Measurements from ENCODE around the gene DIP2C.

DIP2C gene, protein sequence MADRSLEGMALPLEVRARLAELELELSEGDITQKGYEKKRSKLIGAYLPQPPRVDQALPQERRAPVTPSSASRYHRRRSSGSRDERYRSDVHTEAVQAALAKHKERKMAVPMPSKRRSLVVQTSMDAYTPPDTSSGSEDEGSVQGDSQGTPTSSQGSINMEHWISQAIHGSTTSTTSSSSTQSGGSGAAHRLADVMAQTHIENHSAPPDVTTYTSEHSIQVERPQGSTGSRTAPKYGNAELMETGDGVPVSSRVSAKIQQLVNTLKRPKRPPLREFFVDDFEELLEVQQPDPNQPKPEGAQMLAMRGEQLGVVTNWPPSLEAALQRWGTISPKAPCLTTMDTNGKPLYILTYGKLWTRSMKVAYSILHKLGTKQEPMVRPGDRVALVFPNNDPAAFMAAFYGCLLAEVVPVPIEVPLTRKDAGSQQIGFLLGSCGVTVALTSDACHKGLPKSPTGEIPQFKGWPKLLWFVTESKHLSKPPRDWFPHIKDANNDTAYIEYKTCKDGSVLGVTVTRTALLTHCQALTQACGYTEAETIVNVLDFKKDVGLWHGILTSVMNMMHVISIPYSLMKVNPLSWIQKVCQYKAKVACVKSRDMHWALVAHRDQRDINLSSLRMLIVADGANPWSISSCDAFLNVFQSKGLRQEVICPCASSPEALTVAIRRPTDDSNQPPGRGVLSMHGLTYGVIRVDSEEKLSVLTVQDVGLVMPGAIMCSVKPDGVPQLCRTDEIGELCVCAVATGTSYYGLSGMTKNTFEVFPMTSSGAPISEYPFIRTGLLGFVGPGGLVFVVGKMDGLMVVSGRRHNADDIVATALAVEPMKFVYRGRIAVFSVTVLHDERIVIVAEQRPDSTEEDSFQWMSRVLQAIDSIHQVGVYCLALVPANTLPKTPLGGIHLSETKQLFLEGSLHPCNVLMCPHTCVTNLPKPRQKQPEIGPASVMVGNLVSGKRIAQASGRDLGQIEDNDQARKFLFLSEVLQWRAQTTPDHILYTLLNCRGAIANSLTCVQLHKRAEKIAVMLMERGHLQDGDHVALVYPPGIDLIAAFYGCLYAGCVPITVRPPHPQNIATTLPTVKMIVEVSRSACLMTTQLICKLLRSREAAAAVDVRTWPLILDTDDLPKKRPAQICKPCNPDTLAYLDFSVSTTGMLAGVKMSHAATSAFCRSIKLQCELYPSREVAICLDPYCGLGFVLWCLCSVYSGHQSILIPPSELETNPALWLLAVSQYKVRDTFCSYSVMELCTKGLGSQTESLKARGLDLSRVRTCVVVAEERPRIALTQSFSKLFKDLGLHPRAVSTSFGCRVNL (N-terminal part only)

DNA sequence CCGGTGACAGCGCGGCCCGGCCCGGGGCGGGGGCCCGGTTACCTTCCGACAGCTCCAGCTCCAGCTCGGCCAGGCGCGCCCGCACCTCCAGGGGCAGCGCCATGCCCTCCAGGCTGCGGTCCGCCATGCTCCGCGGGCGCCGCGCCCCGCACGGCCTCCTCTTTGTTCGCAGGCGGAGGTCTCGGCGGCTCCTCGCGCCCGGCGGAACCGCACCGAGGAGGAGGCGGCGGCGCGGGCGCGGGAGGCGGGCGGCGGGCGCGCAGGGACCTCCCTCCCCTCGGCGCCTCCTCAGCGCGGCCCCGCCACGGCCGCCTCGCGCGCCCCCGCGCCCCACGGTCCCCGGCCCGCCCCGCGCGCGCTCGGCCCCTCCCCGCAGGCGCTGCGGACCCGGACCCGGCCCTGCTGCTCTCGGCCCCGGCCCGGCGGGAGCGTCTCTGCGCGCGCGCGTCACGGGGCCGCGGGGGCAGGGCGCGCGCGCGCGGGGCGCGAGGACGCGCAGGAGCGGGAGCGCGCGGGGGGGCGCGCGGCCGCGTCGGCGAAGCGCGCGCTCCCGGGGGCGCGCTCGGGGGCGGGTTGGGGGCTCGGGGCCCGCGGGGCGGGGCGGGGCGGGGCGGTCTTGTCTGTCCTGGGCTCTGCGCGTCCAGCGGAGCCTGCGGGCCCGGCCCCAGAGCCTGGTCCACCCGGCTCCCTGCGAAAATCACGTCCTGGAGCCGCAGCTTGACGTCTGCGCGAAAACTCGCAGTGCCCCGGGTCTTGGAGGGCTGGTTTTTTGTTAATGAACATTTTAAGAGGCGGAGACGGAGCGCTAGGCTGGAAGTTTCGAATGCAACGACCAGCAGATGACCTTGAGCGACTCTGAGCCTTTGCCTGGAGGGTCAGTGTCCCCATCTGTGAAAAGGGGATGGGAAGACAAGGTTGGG lies at the start of gene DIP2C:
TSS of gene DIP2C (minus strand) at position 217 of the 920 bp plus-strand sequence. CDS start at position 127, 90 bp downstream.
- Histone ChIP-seq H3K27me3 (ENCODE audit: control insufficient read depth in 2 of 2, insufficient read depth in 2 of 2, low read length in 2 of 2) (no peaks in the 10 kb centered on the region), H3K4me1 (ENCODE audit: control insufficient read depth in 2 of 2, insufficient read depth in 2 of 2, low read length in 2 of 2) (peaks cover 4 to 5% of the 10 kb centered on the region in 2 donors)

DNA sequence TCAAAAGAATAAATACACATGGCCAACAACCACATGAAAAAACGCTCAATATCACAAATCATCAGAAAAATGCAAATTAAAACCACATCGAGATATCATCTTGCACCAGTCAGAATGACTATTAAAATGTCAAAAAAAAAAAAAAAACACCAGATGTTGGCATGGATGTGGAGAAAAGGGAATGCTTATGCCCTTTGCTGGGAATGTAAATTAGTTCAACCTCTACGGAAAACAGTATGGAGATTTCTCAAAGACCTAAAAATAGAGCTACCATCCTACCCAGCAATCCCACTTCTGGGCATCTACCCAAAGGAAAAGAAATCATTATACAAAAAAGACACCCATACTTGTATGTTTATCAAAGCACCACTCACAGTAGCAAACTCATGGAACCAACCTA lies 45.0 kb upstream of the DIP2C start:
- H3K4me1 ChIP-seq (ENCODE audit: control insufficient read depth in 2 of 2, insufficient read depth in 2 of 2, low read length in 2 of 2), result no peaks in the 10 kb centered on the region
- no peak overlapping the region for H3K9ac ChIP-seq (ENCODE audit: low read depth in 1 of 2, low read length in 2 of 2)
- H3K9me3 ChIP-seq (ENCODE audit: control insufficient read depth in 2 of 2, low read length in 2 of 2), result no peaks in the 10 kb centered on the region
- no peak overlapping the region for H3K27ac ChIP-seq (ENCODE audit: low read depth in 2 of 2, low read length in 2 of 2)
- H3K27me3 ChIP-seq (ENCODE audit: control insufficient read depth in 2 of 2, insufficient read depth in 2 of 2, low read length in 2 of 2), result peaks cover 0 to 3% of the 10 kb centered on the region in 2 donors
- no peaks in the 10 kb centered on the region for H3K36me3 ChIP-seq (ENCODE audit: control insufficient read depth in 2 of 2, insufficient read depth in 2 of 2, low read length in 2 of 2)
- no peak overlapping the region for H3K4me3 ChIP-seq (ENCODE audit: low read length in 2 of 2)

More for the DNA sequence above, at the start of gene DIP2C:
- Histone ChIP-seq H3K27ac (ENCODE audit: low read depth in 2 of 2, low read length in 2 of 2) (peak within 1 kb of the TSS; percentile 57 to 72), H3K9ac (ENCODE audit: low read depth in 1 of 2, low read length in 2 of 2) (peak within 1 kb of the TSS; percentile 65 to 67), H3K4me3 (ENCODE audit: low read length in 2 of 2) (peak within 1 kb of the TSS; percentile 61 to 68), H3K36me3 (ENCODE audit: control insufficient read depth in 2 of 2, insufficient read depth in 2 of 2, low read length in 2 of 2) (no peaks in the 10 kb centered on the region), H3K9me3 (ENCODE audit: control insufficient read depth in 2 of 2, low read length in 2 of 2) (no peaks in the 10 kb centered on the region)

DNA sequence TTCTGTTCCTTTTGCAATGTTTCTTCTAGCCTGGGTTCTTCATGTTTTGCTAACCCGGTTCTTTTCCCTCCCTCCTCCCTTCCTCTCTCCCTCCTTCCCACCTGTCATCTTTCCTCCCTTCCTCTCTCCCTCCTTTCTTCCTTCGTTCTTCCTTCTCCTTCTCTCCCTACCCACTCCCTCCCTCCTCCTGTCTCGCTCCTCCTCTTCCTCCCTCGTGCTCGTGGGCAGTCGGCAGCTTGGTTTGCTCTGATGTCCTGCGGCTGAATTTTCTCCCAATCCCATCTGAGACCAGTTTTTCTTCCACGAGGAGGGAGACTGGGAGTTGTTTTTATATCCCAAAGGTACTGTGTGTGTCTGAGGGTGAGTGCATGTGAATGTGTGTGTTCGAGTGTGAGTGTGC lies 43.6 kb upstream of the DIP2C start:
- Histone ChIP-seq H3K9ac (ENCODE audit: low read depth in 1 of 2, low read length in 2 of 2) (no peak overlapping the region), H3K9me3 (ENCODE audit: control insufficient read depth in 2 of 2, low read length in 2 of 2) (no peaks in the 10 kb centered on the region), H3K4me1 (ENCODE audit: control insufficient read depth in 2 of 2, insufficient read depth in 2 of 2, low read length in 2 of 2) (no peaks in the 10 kb centered on the region), H3K4me3 (ENCODE audit: low read length in 2 of 2) (no peak overlapping the region), H3K27ac (ENCODE audit: low read depth in 2 of 2, low read length in 2 of 2) (no peak overlapping the region), H3K27me3 (ENCODE audit: control insufficient read depth in 2 of 2, insufficient read depth in 2 of 2, low read length in 2 of 2) (no peaks in the 10 kb centered on the region), H3K36me3 (ENCODE audit: control insufficient read depth in 2 of 2, insufficient read depth in 2 of 2, low read length in 2 of 2) (no peaks in the 10 kb centered on the region)

DNA sequence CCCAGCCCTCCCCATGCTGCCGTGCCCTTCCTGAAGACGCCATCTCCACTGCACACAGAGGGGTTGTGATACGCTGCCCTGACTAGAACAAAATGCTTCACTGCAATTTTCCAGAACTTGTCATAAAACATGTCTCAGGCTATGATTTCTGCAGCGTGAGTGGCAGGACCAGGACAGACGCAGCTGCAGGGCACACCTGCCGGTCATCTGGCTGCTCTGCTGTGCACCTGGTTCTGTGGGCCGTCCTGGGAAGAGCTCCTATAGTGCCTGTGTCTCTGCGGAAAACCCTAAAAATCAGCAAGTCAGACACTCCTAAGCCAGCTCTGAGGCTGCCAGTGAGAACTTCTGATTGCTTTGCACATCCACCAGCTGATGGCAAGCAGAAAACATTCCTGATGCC lies 39.7 kb upstream of the DIP2C start:
- Histone ChIP-seq H3K4me3 (ENCODE audit: low read length in 2 of 2) (no peak overlapping the region), H3K27ac (ENCODE audit: low read depth in 2 of 2, low read length in 2 of 2) (no peak overlapping the region), H3K27me3 (ENCODE audit: control insufficient read depth in 2 of 2, insufficient read depth in 2 of 2, low read length in 2 of 2) (no peaks in the 10 kb centered on the region), H3K9me3 (ENCODE audit: control insufficient read depth in 2 of 2, low read length in 2 of 2) (no peaks in the 10 kb centered on the region), H3K9ac (ENCODE audit: low read depth in 1 of 2, low read length in 2 of 2) (no peak overlapping the region), H3K36me3 (ENCODE audit: control insufficient read depth in 2 of 2, insufficient read depth in 2 of 2, low read length in 2 of 2) (no peaks in the 10 kb centered on the region), H3K4me1 (ENCODE audit: control insufficient read depth in 2 of 2, insufficient read depth in 2 of 2, low read length in 2 of 2) (no peaks in the 10 kb centered on the region)

DNA sequence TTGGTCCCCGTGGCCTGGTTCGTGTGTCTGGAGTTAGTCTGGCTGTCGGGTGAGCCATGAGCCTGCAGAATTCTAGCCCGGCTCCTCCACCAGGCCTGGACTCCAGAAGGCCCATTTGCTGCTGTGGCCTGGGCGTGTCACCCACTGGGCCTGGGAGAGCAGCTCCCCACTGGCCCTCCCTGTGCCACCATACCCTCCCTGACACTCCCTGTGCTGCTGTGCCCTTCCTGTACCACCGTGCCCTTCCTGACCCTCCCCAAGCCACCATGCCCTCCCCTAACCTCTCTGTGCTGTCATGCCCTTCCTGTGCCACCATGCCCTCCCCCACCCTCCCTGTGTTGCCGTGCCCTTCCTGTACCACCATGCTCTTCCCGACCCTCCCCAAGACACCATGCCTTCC lies 39.1 kb upstream of the DIP2C start:
- no peak overlapping the region for H3K4me3 ChIP-seq (ENCODE audit: low read length in 2 of 2)
- H3K36me3 ChIP-seq (ENCODE audit: control insufficient read depth in 2 of 2, insufficient read depth in 2 of 2, low read length in 2 of 2), result no peaks in the 10 kb centered on the region
- H3K9ac ChIP-seq (ENCODE audit: low read depth in 1 of 2, low read length in 2 of 2), result no peak overlapping the region
- no peaks in the 10 kb centered on the region for H3K27me3 ChIP-seq (ENCODE audit: control insufficient read depth in 2 of 2, insufficient read depth in 2 of 2, low read length in 2 of 2)
- no peaks in the 10 kb centered on the region for H3K9me3 ChIP-seq (ENCODE audit: control insufficient read depth in 2 of 2, low read length in 2 of 2)
- no peaks in the 10 kb centered on the region for H3K4me1 ChIP-seq (ENCODE audit: control insufficient read depth in 2 of 2, insufficient read depth in 2 of 2, low read length in 2 of 2)
- no peak overlapping the region for H3K27ac ChIP-seq (ENCODE audit: low read depth in 2 of 2, low read length in 2 of 2)

DNA sequence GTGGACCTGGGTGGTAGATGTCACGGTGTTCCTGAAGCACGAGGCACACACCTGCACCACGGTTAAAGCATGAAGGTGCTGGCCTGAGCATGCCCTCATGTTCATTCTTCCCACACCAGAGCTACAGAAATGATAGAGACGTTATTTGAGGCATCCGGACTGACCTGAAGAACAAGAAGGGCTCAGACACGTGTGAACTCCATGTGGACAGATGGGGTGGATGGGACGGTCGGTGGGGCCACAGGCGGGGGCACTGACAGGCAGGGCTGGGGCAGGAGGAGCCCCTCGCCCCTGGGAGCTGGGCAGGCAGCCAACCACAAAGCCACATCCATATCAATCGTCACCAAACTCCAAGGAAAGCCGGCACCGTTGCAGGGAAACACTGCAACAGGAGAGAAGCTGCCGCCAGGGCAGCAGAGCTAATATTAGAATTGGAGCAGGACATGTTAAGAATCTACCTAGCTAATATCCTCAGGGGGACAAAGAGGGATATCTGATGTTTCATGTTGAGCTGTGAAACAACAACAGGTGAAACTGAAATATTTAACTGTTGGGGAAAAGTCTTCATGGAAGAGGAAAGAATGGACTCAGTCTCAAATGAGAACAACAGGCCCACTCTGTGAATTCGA lies 37.8 kb upstream of the DIP2C start:
- Histone ChIP-seq H3K27me3 (ENCODE audit: control insufficient read depth in 2 of 2, insufficient read depth in 2 of 2, low read length in 2 of 2) (no peaks in the 10 kb centered on the region), H3K36me3 (ENCODE audit: control insufficient read depth in 2 of 2, insufficient read depth in 2 of 2, low read length in 2 of 2) (no peaks in the 10 kb centered on the region), H3K4me1 (ENCODE audit: control insufficient read depth in 2 of 2, insufficient read depth in 2 of 2, low read length in 2 of 2) (no peaks in the 10 kb centered on the region), H3K9me3 (ENCODE audit: control insufficient read depth in 2 of 2, low read length in 2 of 2) (no peaks in the 10 kb centered on the region), H3K9ac (ENCODE audit: low read depth in 1 of 2, low read length in 2 of 2) (no peak overlapping the region), H3K27ac (ENCODE audit: low read depth in 2 of 2, low read length in 2 of 2) (no peak overlapping the region), H3K4me3 (ENCODE audit: low read length in 2 of 2) (no peak overlapping the region)

DNA sequence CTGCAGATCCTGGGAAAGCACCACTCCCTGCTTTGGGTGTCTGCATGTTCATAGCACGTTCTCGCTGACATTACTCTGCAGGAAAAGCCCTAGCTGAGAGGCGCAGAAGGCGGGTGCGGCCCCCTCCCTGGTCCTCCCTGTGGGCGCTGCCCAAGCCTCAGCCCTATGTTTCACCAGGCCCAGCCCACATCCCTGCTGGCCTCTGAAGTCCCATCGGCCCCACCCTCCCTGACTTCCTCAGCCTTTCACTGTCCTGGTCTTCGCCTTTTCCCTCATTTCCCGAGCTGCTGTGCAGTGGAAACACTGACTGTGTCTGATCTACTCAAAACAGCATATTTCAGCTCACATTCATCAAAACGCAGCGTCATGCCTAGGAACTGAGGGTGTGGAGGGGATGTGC lies 36.3 kb upstream of the DIP2C start:
- Histone ChIP-seq H3K36me3 (ENCODE audit: control insufficient read depth in 2 of 2, insufficient read depth in 2 of 2, low read length in 2 of 2) (no peaks in the 10 kb centered on the region), H3K27ac (ENCODE audit: low read depth in 2 of 2, low read length in 2 of 2) (no peak overlapping the region), H3K27me3 (ENCODE audit: control insufficient read depth in 2 of 2, insufficient read depth in 2 of 2, low read length in 2 of 2) (no peaks in the 10 kb centered on the region), H3K9ac (ENCODE audit: low read depth in 1 of 2, low read length in 2 of 2) (no peak overlapping the region), H3K4me3 (ENCODE audit: low read length in 2 of 2) (no peak overlapping the region), H3K4me1 (ENCODE audit: control insufficient read depth in 2 of 2, insufficient read depth in 2 of 2, low read length in 2 of 2) (no peaks in the 10 kb centered on the region), H3K9me3 (ENCODE audit: control insufficient read depth in 2 of 2, low read length in 2 of 2) (no peaks in the 10 kb centered on the region)

DNA sequence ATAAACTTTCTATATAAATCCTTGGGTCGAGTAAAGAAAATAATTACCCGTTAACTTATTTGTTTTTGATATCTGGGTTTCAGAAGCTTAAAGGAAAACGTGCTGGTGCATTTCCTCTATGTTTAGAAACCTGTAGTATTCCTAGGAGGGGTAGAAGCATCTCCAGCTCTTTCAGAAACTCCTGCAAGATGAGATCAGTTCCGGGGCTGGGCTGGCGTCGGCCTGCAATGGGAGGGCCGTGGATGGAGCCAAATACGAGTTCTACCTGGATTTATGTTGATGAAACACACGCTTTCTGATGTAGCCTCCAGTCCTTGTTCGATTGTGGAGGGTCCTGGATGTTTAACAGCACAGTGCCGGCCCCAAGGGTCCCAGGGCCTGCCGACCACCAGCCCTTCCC lies 35.8 kb upstream of the DIP2C start:
- H3K27ac ChIP-seq (ENCODE audit: low read depth in 2 of 2, low read length in 2 of 2), result no peak overlapping the region
- no peaks in the 10 kb centered on the region for H3K4me1 ChIP-seq (ENCODE audit: control insufficient read depth in 2 of 2, insufficient read depth in 2 of 2, low read length in 2 of 2)
- H3K36me3 ChIP-seq (ENCODE audit: control insufficient read depth in 2 of 2, insufficient read depth in 2 of 2, low read length in 2 of 2), result no peaks in the 10 kb centered on the region
- H3K9me3 ChIP-seq (ENCODE audit: control insufficient read depth in 2 of 2, low read length in 2 of 2), result no peaks in the 10 kb centered on the region
- H3K9ac ChIP-seq (ENCODE audit: low read depth in 1 of 2, low read length in 2 of 2), result no peak overlapping the region
- no peaks in the 10 kb centered on the region for H3K27me3 ChIP-seq (ENCODE audit: control insufficient read depth in 2 of 2, insufficient read depth in 2 of 2, low read length in 2 of 2)
- no peak overlapping the region for H3K4me3 ChIP-seq (ENCODE audit: low read length in 2 of 2)

DNA sequence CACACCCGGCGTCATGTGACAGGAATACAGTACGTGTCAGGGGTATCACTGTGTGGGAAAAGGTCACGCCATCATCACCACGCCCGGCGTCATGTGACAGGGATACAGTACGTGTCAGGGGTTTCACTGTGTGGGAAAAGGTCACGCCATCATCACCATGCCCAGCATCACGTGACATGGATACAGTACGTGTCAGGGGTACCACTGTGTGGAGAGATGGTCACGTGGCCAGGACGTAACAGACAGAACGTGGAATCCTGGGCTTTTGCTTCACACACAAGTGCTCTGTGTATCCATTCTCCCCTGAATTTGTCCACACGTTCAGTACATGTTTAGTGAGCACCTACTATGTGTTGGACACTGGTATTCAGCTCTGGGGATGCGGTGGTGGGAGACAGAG lies 34.5 kb upstream of the DIP2C start:
- Histone ChIP-seq H3K27ac (ENCODE audit: low read depth in 2 of 2, low read length in 2 of 2) (no peak overlapping the region), H3K27me3 (ENCODE audit: control insufficient read depth in 2 of 2, insufficient read depth in 2 of 2, low read length in 2 of 2) (no peaks in the 10 kb centered on the region), H3K9me3 (ENCODE audit: control insufficient read depth in 2 of 2, low read length in 2 of 2) (no peaks in the 10 kb centered on the region), H3K9ac (ENCODE audit: low read depth in 1 of 2, low read length in 2 of 2) (no peak overlapping the region), H3K4me3 (ENCODE audit: low read length in 2 of 2) (no peak overlapping the region), H3K4me1 (ENCODE audit: control insufficient read depth in 2 of 2, insufficient read depth in 2 of 2, low read length in 2 of 2) (no peaks in the 10 kb centered on the region), H3K36me3 (ENCODE audit: control insufficient read depth in 2 of 2, insufficient read depth in 2 of 2, low read length in 2 of 2) (no peaks in the 10 kb centered on the region)

Measured in mucosa of rectum (tissue), 2 donors.